Heart right ventricle (tissue), 16 donors: ENCODE data around the gene NT5C1B. TPM values are rescaled to one million over a fixed set of nuclear protein-coding genes. Genes with fewer than 3 reads are reported as not detected.
A peak's percentile ranks its signal among the peaks of the same experiment; 100 is the strongest.

Source experiments
- ATAC-seq, 8 donors: fragments of 200-7000 bp; cut with Tn5 transposase; one replicate each; pipeline ENCODE4 v1.9.1; 2020; ENCODE audit warnings: mild to moderate bottlenecking in 8 of 8, moderate library complexity in 8 of 8, moderate number of reproducible peaks in 1 of 8
- DNase-seq, 2 donors: peaks; one replicate each; pipeline ENCODE4 v3.0.0-alpha.2; 2020
- H3K27ac ChIP-seq, 10 donors: fragments of 200-600 bp; sonication (generic) in 2 of 10; one replicate each; pipeline versions ENCODE4 v1.5.0 to v1.8.0; 2020 to 2022; ENCODE audit warnings: mild to moderate bottlenecking in 3 of 10
- H3K27me3 ChIP-seq, 7 donors: fragments of 200-600 bp; one replicate each; pipeline ENCODE4 v1.8.0; 2021 to 2022; ENCODE audit warnings: mild to moderate bottlenecking in 2 of 7
- H3K36me3 ChIP-seq, 9 donors: fragments of 200-600 bp; sonication (generic) in 1 of 9; one replicate each; pipeline versions ENCODE4 v1.5.0 to v1.8.0; 2020 to 2022; ENCODE audit warnings: mild to moderate bottlenecking in 2 of 9
- H3K4me1 ChIP-seq, 9 donors: fragments of 200-600 bp; sonication (generic) in 1 of 9; one replicate each; pipeline versions ENCODE4 v1.5.0 to v1.8.0; 2020 to 2022; ENCODE audit warnings: mild to moderate bottlenecking in 4 of 9
- H3K4me3 ChIP-seq, 10 donors: fragments of 200-600 bp; sonication (generic) in 2 of 10; one replicate each; pipeline versions ENCODE4 v1.5.0 to v1.8.0; 2020 to 2022; ENCODE audit warnings: mild to moderate bottlenecking in 7 of 10, moderate library complexity in 2 of 10
- H3K9me3 ChIP-seq, 11 donors: fragments of 200-600 bp in 10 of 11; sonication (generic) in 2 of 11; one replicate each; pipeline versions ENCODE4 v1.5.0 to v1.8.0; 2013 to 2022; ENCODE audit warnings: mild to moderate bottlenecking in 2 of 11, control low read depth in 1 of 11, moderate library complexity in 1 of 11
- WGBS, 2 donors: extraction: QIAGEN DNeasy Blood & Tissue Kit; methylation state at CpG; one replicate each; pipeline ENCODE4 v1.1.7; 2013; ENCODE audit warnings: inconsistent platforms in 1 of 2; 5-methylcytosine and 5-hydroxymethylcytosine counted together
- intact Hi-C, 10 donors: fragments of 100-400 bp; cut with DNase I; formaldehyde crosslinking; loops; one replicate each; pipeline versions ENCODE4 v1.11.1 to v1.14.2; 2022
- polyA plus RNA-seq, 2 donors: library from polyadenylated mRNA; stranded (reverse); fragments of 200-250 nt; gene quantifications; one replicate each; pipeline ENCODE4 v1.2.3, GENCODE V29; 2013
- total RNA-seq, 10 donors: library from RNA; stranded (reverse); fragmentation: NEBNext Ultra II Directional in 3 of 10; extraction: Animal tissue kit (Norgen Biotek cat#: 25700) in 3 of 10; gene quantifications; one replicate each; pipeline versions ENCODE4 v1.2.1 to v1.2.4, GENCODE V29; 2021 to 2023
- TF ChIP-seq, protein P1 (sequence below), 9 donors: fragments of 200-600 bp; sonication (generic) in 2 of 9; IDR thresholded peaks; one replicate each; pipeline versions ENCODE4 v1.5.0 to v1.8.0; 2021 to 2022; ENCODE audit warnings: antibody characterized with exemption in 9 of 9, mild to moderate bottlenecking in 5 of 9, moderate library complexity in 1 of 9
- donor health status: Arrhythmogenic right ventricular cardiomyopathy.
- donor health status: ischemic (EF 13 %, LVEDD 7.1; RV severe dilation, severe dysfunction).
- donor health status: healthy with polysubstance abuse.
- donor health status: DM: no; HTN: yes; CAD: no.
- donor health status: DM: no; HTN: no; CAD: no.
- donor health status: ischemic (EF 25% LVEDD 6.9; RV normal size, moderate dysfunction).
- donor health status: ischemic (EF 25% LVEDD 5.7; RV mildly dilated, moderate dysfunction).
- donor health status: healthy.
- donor health status: DM: yes; HTN: yes; CAD: no.
- donor health status: Ischemic cardiomyopathy.
- donor health status: ischemic (EF 35%, LVEDD 5.7; RV mildly dilated, moderate dysfunction).
- donor health status: nonischemic (EF 11% LVEDD 7.7; RV severe dilation, severe dysfunction).
- donor health status: DM: yes; HTN: yes; CAD: no.
- donor health status: PGD.
- donor health status: ischemic (EF 29% LVEDD 5.4; RV normal size, mild dysfunction).
- donor health status: nonischemic (EF 23%, LVEDD 6.1; RV moderate dilation, normal function).

Gene NT5C1B
- total and polyA plus RNA-seq, 12 donors = not detected

DNA sequence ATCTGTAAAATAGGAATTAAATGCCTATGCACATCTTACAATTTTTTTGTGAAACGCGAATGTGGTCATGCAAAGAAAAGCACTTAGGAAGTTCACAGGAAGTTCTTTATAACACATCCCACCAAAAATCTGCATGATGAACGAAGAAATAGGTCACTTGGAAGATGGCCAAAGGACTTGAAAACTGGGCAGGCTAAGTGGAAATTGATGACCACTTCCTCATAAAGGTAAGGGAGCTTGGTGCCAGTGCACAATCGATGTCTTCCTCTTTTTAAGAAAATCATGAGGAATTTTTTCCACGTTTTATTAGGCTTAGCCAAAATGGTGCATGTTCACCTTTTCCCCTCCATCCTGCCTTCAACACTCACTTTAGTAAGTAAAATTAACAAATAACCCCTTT lies 8.2 kb upstream of the NT5C1B start:
- H3K4me3 ChIP-seq = no peak overlapping the region
- no peaks in the 10 kb centered on the region for H3K36me3 ChIP-seq
- intact Hi-C loops = loop anchor here in 1 of 10 donors (10.0 kb wide), 1 partner anchor 73 kb away; no protein-coding TSS in a partner anchor
- WGBS, 2 donors = 54 to 63% methylated on average over 5 of the region's 5 CpGs
- H3K27me3 ChIP-seq = no peaks in the 10 kb centered on the region
- ATAC-seq = no peak
- peaks cover 0 to 33% (median 16%) of the 10 kb centered on the region in 9 donors for H3K4me1 ChIP-seq
- H3K27ac ChIP-seq = no peak overlapping the region
- no peak for DNase-seq
- TF ChIP-seq, protein P1, sequence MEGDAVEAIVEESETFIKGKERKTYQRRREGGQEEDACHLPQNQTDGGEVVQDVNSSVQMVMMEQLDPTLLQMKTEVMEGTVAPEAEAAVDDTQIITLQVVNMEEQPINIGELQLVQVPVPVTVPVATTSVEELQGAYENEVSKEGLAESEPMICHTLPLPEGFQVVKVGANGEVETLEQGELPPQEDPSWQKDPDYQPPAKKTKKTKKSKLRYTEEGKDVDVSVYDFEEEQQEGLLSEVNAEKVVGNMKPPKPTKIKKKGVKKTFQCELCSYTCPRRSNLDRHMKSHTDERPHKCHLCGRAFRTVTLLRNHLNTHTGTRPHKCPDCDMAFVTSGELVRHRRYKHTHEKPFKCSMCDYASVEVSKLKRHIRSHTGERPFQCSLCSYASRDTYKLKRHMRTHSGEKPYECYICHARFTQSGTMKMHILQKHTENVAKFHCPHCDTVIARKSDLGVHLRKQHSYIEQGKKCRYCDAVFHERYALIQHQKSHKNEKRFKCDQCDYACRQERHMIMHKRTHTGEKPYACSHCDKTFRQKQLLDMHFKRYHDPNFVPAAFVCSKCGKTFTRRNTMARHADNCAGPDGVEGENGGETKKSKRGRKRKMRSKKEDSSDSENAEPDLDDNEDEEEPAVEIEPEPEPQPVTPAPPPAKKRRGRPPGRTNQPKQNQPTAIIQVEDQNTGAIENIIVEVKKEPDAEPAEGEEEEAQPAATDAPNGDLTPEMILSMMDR (IDR thresholded peaks at IDR 0.05) = no peak
- no peaks in the 10 kb centered on the region for H3K9me3 ChIP-seq

DNA sequence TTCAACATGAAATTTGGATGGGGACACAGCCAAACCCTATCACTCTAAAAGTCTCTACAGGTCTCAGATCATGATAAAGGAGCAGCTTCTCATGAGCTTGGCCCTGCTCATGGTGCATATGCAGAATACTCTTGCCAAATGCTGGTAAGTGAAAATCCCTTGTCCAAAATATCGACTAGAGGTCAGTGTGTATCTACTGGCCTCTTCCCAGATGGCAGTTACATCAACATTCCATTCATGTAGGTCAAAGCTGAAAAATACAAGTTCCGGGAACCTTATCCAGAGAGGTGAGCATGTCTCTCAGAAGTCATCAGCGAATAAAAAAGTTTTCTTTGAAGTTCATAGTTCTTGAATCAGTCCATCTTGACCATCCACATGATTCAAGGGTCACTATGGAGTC lies 7.6 kb upstream of the NT5C1B start:
- ATAC-seq (peak in 3 of 8 donors; percentile 27 to 70 (median 66)), DNase-seq (no peak)
- Histone ChIP-seq H3K27me3 (no peaks in the 10 kb centered on the region), H3K4me3 (no peak overlapping the region), H3K27ac (no peak overlapping the region), H3K9me3 (no peaks in the 10 kb centered on the region), H3K36me3 (no peaks in the 10 kb centered on the region), H3K4me1 (peaks cover 0 to 35% (median 16%) of the 10 kb centered on the region in 9 donors)
- TF ChIP-seq, protein P1 (IDR thresholded peaks at IDR 0.05) = no peak
- WGBS, 2 donors = 47 to 63% methylated on average over 3 of the region's 3 CpGs
- intact Hi-C loops = loop anchor here in 1 of 10 donors (10.0 kb wide), 1 partner anchor 72 kb away; no protein-coding TSS in a partner anchor

DNA sequence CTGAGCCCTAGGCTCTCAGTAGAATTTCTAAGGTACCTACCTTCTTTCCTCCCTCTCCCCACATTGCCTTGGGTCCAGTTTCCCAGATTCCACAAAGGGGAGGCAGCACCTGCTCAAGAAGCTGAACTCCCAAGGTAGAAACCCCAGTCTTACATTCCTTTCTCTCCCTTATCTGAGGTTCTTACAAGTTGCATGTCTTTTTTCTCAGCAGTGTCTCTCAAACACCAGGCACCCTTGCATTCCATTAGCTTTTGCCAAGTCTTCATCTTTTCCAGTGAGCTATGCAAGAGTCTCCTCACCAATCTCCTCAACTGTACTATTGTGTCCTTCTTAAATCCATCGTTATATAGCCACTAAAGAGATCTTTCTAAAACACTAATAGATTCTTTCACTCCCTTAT lies 4.1 kb upstream of the NT5C1B start:
- H3K4me1 ChIP-seq = peaks cover 0 to 18% (median 8%) of the 10 kb centered on the region in 9 donors
- H3K36me3 ChIP-seq = no peaks in the 10 kb centered on the region
- no peak overlapping the region for H3K4me3 ChIP-seq
- ATAC-seq (no peak), DNase-seq (no peak)
- intact Hi-C loops = loop anchor here in 1 of 10 donors (10.0 kb wide), 1 partner anchor 69 kb away; no protein-coding TSS in a partner anchor
- no peaks in the 10 kb centered on the region for H3K27me3 ChIP-seq
- 47 to 91% methylated on average over 1 of the region's 1 CpG for WGBS, 2 donors
- no peak overlapping the region for H3K27ac ChIP-seq
- TF ChIP-seq, protein P1 (IDR thresholded peaks at IDR 0.05) = no peak
- no peaks in the 10 kb centered on the region for H3K9me3 ChIP-seq

- no peaks in the 10 kb centered on the region for H3K9me3 ChIP-seq
- H3K27ac ChIP-seq = no peak overlapping the region
- WGBS, 2 donors = 65 to 72% methylated on average over 2 of the region's 2 CpGs
- H3K27me3 ChIP-seq = no peaks in the 10 kb centered on the region
- ATAC-seq (no peak), DNase-seq (no peak)
- TF ChIP-seq, protein P1 (IDR thresholded peaks at IDR 0.05) = no peak
- intact Hi-C loops = loop anchor here in 1 of 10 donors (10.0 kb wide), 1 partner anchor 68 kb away; no protein-coding TSS in a partner anchor
- peaks cover 0 to 12% (median 2%) of the 10 kb centered on the region in 9 donors for H3K4me1 ChIP-seq
- no peaks in the 10 kb centered on the region for H3K36me3 ChIP-seq
- H3K4me3 ChIP-seq = no peak overlapping the region
Measured at GRCh38 chr2:18592372-18592771, 3.0 kb upstream of the NT5C1B start.
